AG04450 (cell line): ENCODE results near the gene WSB1. TPM values are rescaled to one million over a fixed set of nuclear protein-coding genes. Genes with fewer than 3 reads are reported as not detected.

Experiments
- CTCF ChIA-PET: fragments of 300-600, 350-600 bp; formaldehyde crosslinking; extraction: SDS; loops from one replicate; lab custom pipeline; 2022; ENCODE audit warnings: antibody characterized with exemption, inconsistent platforms; lab: Charles Lee
- POLR2A ChIA-PET: fragments of 350-600 bp; formaldehyde crosslinking; extraction: SDS; loops from one replicate; lab custom pipeline; 2021; ENCODE audit warnings: antibody characterized with exemption, inconsistent platforms; lab: Yijun Ruan, JAX
- DNase-seq: peaks from one replicate; pipeline ENCODE4 v3.0.0-alpha.2; 2011; ENCODE audit warnings: low read depth, low spot score
- H3K27ac ChIP-seq: one replicate; pipeline ENCODE4 v1.5.1; 2012; ENCODE audit warnings: low read depth, low read length, control low read depth
- H3K27me3 ChIP-seq: one replicate; pipeline ENCODE4 v1.6.0; 2012; ENCODE audit warnings: low read length; ENCODE audit not compliant: control insufficient read depth, insufficient read depth
- H3K4me3 ChIP-seq: 2 replicates; pipeline ENCODE4 v1.5.1; 2011; ENCODE audit warnings: mild to moderate bottlenecking, low read depth, low read length, control low read depth
- H3K9me3 ChIP-seq: 2 replicates; pipeline ENCODE4 v1.5.1; 2012; ENCODE audit warnings: low read length; ENCODE audit not compliant: control insufficient read depth, insufficient read depth
- polyA plus RNA-seq: library from polyadenylated mRNA; depleted of rRNA; stranded (reverse); fragments of >200 nt; gene quantifications from 2 replicates; pipeline ENCODE4 v1.2.3, GENCODE V29; 2011
- TF ChIP-seq, protein P1 (sequence below): IDR thresholded peaks from 2 replicates; pipeline ENCODE4 v1.5.1; 2011; ENCODE audit warnings: low read depth, low read length, control low read depth, inconsistent platforms

WSB1 gene
- polyA plus RNA-seq, 1 experiment, result 204 TPM

DNA sequence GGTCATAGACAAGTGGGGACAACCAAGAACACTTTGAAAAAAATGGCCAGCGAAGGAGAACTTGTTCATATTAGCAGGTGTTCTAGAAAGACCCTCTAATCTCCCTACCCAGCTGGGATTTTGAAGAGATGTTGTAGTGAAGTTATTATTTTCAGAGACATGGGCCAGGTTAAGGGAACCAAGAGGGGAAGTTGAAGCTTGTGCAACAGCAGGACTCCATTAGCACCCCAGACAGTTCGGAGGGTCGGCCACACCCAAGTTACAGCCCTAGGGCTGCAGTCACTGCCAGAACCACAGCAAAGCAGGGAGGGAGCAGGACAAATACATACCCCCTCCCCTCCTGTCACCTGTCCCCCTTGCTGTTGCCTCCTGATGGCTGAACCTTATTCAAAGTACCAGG is 42.3 kb downstream of the WSB1 start:
- ChIA-PET POLR2A (no interaction called here), CTCF (interaction anchor here (0.7 to 2.2 kb wide), 4 partner anchors 12 to 264 kb away, joined by 5 to 11 read pairs (median 8); no protein-coding TSS in a partner anchor)
- Histone ChIP-seq H3K4me3 (no peak overlapping the region), H3K9me3 (no peaks in the 10 kb centered on the region), H3K27me3 (no peaks in the 10 kb centered on the region), H3K27ac (no peak overlapping the region)
- no peak for DNase-seq
- TF ChIP-seq, protein P1, sequence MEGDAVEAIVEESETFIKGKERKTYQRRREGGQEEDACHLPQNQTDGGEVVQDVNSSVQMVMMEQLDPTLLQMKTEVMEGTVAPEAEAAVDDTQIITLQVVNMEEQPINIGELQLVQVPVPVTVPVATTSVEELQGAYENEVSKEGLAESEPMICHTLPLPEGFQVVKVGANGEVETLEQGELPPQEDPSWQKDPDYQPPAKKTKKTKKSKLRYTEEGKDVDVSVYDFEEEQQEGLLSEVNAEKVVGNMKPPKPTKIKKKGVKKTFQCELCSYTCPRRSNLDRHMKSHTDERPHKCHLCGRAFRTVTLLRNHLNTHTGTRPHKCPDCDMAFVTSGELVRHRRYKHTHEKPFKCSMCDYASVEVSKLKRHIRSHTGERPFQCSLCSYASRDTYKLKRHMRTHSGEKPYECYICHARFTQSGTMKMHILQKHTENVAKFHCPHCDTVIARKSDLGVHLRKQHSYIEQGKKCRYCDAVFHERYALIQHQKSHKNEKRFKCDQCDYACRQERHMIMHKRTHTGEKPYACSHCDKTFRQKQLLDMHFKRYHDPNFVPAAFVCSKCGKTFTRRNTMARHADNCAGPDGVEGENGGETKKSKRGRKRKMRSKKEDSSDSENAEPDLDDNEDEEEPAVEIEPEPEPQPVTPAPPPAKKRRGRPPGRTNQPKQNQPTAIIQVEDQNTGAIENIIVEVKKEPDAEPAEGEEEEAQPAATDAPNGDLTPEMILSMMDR, result no peak

DNA sequence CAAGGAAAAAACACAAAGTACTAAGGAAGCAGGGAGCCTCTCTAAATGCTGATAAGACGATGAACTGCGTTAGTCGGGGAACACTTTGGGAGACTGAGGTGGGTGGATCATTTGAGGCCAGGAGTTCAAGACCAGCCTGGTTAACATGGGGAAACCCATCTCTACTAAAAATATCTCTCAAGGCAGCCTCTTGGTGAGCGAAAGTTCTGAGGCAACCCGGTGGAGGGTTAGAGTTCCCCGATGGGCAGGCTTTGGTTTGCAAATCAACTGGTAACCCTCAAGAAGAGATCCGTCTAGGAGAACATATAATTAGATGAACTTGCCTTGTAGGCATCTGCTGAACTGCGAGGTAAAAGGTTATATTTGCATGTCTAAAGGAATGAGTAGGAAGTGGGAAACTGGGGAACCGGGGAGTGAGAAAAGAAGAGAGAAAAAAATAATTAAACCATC is 44.6 kb downstream of the WSB1 start:
- no peak overlapping the region for H3K4me3 ChIP-seq
- no peaks in the 10 kb centered on the region for H3K9me3 ChIP-seq
- no peaks in the 10 kb centered on the region for H3K27me3 ChIP-seq
- ChIA-PET CTCF (no interaction called here), POLR2A (no interaction called here)
- TF ChIP-seq, protein P1, result no peak
- no peak overlapping the region for H3K27ac ChIP-seq
- DNase-seq, result no peak

DNA sequence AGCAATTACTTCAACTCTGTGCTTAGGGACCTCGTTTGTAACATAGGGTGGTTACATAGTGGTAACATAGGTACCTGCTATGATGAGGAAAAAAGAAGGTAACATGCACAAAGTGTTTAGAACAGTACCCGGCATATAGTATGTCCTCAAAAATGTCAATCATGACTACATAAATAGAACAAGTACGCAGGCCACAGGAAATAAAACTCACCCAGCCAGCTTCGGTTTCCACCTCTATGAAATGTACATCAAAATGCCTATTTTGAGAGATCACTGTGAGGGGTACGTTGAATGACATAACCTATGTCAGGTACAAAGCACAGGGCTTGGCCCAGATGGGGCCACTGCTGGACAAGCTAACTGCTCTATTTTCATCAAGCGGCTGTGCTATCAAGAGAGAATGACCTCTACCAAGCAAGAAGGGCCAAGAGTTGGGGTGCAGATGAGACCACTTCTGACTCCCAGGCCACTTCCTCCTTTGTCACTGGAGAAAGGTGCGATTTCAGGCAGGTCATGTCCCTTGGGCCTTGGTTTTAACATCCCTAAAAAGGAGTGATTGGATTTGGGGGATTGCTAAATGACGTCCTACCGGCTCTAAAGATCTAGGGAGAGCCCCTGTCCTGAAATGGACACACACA is 45.4 kb downstream of the WSB1 start:
- no peak overlapping the region for H3K27ac ChIP-seq
- CTCF ChIA-PET, result interaction anchor here (0.8 kb wide), 1 partner anchor 260 kb away, joined by 3 read pairs; no protein-coding TSS in a partner anchor
- no peak overlapping the region for H3K4me3 ChIP-seq
- POLR2A ChIA-PET, result interaction anchor here (0.6 kb wide), 1 partner anchor 47 kb away, joined by 3 read pairs; no protein-coding TSS in a partner anchor
- no peak for DNase-seq
- no peaks in the 10 kb centered on the region for H3K27me3 ChIP-seq
- TF ChIP-seq, protein P1, result no peak
- no peaks in the 10 kb centered on the region for H3K9me3 ChIP-seq

DNA sequence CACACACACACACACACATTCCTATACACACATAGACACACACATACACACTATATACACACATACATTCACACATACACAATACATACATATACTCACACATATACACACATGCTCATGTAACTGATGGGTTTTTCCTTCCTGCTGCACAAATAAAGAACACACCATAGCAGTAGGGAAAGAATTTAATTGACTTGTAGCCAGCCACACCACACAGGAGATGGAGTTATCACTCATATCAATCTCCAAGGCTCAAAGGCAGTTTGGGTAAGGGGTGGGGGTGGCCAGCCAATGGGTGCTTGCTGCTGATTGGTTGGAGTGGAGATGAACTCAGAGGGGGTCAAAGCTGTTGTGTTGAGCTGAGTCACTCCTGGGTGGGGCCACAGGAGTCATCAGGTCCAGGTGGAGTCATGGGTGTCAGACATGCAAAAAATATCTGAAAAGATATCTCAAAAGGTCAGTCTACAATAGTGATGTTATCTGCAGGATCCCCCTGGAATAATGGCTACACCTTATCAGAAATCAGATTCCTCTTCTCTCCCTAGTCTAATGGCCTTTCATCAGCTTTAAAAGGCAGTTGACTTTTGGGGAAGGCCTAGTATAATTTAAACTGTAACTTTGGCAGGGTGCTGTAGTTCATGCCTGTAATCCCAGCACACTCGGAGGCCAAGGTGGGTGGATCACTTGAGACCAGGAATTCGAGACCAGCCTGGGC is 46.1 kb downstream of the WSB1 start:
- no peaks in the 10 kb centered on the region for H3K9me3 ChIP-seq
- CTCF ChIA-PET, result interaction anchor here (0.8 kb wide), 1 partner anchor 259 kb away, joined by 3 read pairs; no protein-coding TSS in a partner anchor
- no peak overlapping the region for H3K4me3 ChIP-seq
- POLR2A ChIA-PET, result interaction anchor here (0.6 kb wide), 1 partner anchor 47 kb away, joined by 3 read pairs; no protein-coding TSS in a partner anchor
- no peak for DNase-seq
- no peaks in the 10 kb centered on the region for H3K27me3 ChIP-seq
- TF ChIP-seq, protein P1, result no peak
- H3K27ac ChIP-seq, result no peak overlapping the region

DNA sequence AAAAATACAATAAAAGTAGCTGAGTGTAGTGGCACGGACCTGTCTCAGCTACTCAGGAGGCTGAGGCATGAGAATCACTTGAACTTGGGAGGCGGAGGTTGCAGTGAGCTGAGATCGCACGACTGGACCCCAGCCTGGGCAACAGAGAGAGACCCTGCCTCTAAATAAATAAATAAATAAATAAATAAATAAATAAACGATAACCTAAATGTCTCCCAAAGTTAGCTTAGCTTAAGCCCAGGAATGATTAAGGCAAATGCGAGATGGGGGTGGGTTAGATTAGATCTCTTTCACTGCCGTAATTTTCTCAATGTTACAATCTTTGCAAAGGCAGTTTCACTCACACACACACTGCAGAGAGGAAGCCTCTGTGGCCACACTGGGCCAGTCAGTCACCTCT is 46.7 kb downstream of the WSB1 start:
- no peak overlapping the region for H3K4me3 ChIP-seq

More for the DNA sequence above, 46.7 kb downstream of the WSB1 start:
- TF ChIP-seq, protein P1, result no peak
- POLR2A ChIA-PET, result no interaction called here
- Histone ChIP-seq H3K27ac (no peak overlapping the region), H3K9me3 (no peaks in the 10 kb centered on the region), H3K27me3 (no peaks in the 10 kb centered on the region)
- CTCF ChIA-PET, result no interaction called here
- no peak for DNase-seq
